LHCN-M2 (cell line): ENCODE measurements around the gene GLT8D1. TPM values are rescaled to one million over a fixed set of nuclear protein-coding genes. Genes with fewer than 3 reads are reported as not detected.
"Not testable (repeated sequence)": the region's sequence is repeated elsewhere in the genome, so short reads cannot be mapped to it uniquely, and the experiment has no call there.

ENCODE experiments used
- DNase-seq: peaks from one replicate; pipeline ENCODE4 v3.0.0-alpha.2; 2012; ENCODE audit warnings: low read depth
- polyA plus RNA-seq: library from polyadenylated mRNA; unstranded; fragments of >200 nt; gene quantifications from one replicate; pipeline ENCODE4 v1.2.1, GENCODE V29; 2012; ENCODE audit warnings: missing spikeins
- total RNA-seq: library from RNA; depleted of rRNA; stranded (reverse); fragments of >200 nt; gene quantifications from 2 replicates; pipeline ENCODE4 v1.2.3, GENCODE V29; 2014; rRNA removed

GLT8D1 gene, protein sequence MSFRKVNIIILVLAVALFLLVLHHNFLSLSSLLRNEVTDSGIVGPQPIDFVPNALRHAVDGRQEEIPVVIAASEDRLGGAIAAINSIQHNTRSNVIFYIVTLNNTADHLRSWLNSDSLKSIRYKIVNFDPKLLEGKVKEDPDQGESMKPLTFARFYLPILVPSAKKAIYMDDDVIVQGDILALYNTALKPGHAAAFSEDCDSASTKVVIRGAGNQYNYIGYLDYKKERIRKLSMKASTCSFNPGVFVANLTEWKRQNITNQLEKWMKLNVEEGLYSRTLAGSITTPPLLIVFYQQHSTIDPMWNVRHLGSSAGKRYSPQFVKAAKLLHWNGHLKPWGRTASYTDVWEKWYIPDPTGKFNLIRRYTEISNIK
- 77.3 and 85.2 TPM in 2 replicates for total RNA-seq
- polyA plus RNA-seq: 49.4 TPM

DNA sequence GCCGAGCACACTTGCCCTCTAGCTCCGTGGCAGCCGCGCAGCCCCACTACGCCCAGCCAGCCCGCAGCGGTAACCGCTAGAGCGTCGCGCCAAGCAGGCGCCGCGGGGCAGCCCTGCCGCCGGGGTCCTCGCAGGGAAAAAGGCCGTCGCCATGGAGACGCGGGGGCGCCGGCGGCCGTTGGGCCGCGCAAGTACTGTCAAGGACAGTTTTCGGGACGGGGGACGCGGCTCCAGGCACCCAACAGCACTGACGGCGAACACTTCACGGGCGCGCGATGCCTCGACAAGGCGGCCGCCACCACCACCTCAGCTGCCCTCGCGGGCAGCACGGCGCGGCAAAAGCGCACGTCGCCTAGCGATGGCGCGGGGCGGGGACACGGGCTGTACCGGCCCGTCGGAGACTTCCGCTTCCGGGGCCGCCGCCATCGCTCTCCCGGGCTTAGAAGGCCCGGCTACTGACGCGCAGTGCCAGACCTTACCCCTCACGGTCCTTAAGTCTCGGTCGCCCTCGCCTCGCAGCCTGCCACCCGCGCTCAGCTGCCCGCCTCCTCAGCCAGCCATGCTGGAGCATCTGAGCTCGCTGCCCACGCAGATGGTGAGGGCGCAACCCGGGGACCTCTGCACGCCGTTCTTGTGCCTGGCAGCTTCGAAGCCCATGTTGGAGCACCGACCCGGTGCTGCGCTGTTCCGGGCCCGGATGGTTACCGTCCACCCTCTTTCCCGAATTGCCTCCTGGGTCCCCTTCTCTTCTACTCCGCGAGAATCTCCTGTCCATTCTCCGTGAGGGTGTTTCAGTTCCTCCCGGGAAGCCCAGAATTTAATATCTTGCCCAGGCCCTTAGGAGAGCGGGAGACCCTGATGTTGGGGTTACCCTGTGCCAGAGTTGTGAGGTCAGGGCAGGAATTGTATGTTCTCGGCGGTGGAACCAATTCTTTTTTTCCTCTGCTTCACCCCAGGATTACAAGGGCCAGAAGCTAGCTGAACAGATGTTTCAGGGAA lies at the start of gene GLT8D1, which contains the start of gene SPCS1:
Gene GLT8D1, minus strand, starts transcription at position 104 of the 999 bp plus-strand sequence. CDS start 5,331 bp downstream, outside the sequence.
Gene SPCS1, plus strand, starts transcription at position 419 of the 999 bp plus-strand sequence. Its CDS starts 141 bp downstream, at position 560.
- peak; percentile 84 for DNase-seq

DNA sequence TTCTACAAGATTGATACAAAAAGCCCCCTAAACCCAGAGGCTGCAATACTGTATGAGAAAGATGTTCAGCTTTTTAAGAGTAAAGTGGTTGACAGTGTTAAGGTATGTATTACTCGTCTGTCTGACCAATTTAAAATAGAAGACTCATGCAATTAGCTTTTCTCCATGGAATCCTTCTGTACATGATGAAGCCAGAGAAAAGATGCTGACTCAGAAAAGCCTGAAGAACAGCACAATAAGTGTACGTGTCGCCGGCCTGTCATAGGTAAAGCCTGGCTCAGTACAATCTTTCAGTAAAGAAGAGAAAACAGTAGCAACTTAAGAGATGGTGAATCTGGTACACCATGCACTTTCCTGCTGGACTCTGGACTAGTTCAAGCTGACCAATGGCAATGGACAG lies 48.8 kb upstream of the GLT8D1 start:
- DNase-seq: no peak

DNA sequence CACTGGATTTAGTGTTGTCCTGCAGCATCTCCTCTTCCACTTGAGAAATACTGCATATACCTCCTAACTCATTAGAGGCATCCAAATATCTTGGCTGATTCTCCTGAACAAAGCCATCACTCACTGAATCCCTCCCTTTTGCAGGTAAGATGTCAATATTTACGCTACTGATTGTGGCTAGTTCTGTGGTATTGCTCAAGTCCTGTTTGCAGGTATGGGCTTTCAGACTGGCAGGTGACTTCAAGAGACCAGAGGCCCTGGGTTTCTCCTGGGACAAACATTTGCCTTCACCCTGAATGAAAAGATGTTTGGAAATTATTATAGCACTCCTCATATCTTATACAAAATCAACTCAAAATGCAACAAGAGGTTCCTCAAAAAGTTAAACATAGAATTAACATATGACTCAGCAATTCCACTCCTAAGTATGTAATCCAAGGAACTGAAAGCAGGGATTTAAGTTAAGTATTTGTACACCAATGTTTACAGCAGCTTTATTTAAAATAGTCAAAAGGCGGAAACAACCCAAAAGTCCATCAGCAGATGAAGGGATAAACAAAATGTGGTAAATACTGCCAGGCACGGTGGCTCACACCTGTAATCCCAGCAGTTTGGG lies 46.6 kb upstream of the GLT8D1 start:
- DNase-seq: no peak

DNA sequence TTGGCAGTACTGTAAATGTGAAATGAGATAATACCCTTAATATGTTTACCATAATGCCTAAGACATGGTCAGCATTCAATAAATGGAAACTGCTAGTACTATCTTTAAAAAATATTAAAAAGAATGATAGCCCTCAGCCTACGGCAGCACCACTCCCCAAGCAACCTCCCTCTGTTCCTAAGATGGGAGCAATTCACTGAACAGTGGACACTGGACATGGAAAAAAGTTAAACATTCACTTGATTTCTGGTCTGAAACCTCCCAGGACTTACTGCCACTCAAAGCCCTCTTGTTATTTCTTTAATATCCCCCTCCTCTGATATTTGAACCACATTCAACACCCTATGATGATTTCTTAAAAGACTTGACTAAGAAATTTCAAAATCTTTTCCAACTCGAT lies 38.1 kb upstream of the GLT8D1 start:
- DNase-seq: no peak

DNA sequence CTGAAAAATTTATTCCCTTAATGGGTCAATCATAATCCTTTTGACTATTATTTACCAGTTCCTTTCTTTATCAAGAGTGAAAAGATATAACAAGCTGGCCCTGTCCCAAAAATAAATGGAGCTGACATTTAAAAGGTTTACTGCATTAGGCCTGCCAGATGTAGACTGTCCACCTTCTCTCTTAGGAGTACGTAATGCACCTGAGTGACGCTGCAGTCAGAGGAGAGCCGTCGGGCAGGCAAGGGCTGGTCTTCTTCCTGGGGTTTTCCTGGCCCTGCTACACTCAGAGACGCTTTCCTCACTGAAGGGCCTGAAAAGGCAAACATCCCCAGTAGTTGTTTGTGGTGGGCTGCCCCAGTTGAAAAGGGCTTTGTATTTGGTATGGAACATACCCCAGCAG lies 37.6 kb upstream of the GLT8D1 start:
- DNase-seq: no peak

DNA sequence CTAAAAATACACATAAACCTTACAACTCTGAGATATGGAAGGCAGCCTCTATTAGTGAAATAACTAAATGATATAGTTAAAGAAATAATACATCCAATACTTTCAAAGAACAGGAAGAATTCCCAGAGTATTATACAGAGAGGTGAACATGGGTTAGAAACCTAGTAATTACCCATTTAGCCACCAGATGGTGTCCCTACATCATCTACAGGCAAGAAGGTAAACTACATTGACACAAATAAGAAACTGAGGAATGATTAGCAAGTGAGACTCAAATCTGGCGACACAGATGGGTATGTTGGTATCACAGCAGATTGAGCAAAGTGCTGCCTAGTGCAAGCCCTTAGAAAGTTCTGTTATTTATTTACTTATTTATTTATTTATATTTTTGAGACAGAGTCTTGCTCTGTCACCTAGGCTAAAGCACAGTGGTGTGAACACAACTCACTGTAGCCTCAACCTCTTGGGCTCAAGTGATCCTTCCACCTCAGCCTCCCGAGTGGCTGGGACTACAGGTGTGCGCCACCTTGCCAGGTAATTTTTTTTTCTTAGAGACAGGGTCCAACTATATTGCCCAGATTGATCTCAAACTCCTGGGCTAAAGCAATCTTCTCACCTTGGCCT lies 36.9 kb upstream of the GLT8D1 start:
- peak; percentile 17 for DNase-seq

DNA sequence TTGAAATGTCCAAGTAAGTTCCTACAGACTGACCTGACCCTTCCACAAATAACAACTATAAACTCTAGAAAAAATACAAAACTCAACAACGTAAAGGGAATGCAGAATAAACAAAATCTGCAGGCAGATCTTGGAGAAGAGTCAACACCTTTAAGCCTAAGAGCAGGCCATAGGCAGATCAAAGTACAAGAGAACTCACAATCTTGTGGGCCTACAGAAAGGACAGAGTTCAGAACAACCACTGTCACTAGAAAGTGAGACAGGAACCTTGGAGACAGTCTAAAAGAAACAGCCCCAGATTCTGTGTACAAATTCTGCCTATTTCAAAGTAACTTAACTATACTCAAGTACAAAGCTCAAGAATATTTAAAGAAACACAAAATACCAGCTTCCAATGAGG lies 34.1 kb upstream of the GLT8D1 start:
- DNase-seq: no peak

DNA sequence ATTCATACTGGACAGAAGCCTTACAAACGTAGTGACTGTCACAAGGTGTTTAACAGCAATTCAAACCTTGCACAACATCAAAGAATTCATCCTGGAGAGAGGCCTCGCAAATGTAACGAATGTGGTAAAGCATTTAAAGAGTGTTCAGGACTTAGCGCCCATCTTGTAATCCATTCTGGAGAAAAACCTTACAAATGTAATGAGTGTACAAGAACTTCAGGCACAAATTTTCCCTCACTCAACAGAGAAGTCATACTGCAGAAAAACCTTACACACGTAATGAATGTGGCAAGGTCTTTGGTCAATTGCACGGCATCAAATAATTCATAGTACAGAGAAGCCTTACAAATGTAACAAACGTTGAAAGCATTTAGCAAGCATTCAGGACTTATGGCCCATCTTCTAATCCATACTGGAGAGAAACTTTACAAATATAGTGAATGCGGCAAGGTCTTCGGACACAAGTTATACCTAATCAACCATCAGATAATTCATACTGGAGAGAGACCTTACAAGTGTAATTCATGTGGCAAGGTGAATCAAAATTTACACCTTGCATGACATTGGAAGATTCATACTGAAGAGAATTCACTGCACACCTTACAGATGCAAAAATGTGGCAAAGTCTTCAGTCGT lies 27.8 kb upstream of the GLT8D1 start:
- DNase-seq: no peak

DNA sequence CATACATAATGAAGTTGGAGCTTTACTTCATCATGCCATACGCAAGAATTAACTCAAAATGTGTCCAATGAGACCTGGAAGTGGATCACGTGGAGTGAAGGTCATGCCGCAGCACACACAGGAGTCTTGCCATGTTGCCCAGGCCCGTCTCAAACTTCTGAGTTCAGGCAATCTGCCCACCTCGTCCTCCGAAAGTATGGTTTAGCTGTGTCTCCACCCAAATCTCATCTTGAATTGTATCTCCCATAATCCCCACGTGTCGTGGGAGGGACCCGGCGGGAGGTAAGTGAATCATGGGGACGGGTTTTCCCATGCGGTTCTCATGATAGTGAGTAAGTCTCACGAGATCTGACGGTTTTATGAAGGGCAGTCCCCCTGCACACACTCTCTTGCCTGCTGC lies 26.0 kb upstream of the GLT8D1 start:
- no peak for DNase-seq

DNA sequence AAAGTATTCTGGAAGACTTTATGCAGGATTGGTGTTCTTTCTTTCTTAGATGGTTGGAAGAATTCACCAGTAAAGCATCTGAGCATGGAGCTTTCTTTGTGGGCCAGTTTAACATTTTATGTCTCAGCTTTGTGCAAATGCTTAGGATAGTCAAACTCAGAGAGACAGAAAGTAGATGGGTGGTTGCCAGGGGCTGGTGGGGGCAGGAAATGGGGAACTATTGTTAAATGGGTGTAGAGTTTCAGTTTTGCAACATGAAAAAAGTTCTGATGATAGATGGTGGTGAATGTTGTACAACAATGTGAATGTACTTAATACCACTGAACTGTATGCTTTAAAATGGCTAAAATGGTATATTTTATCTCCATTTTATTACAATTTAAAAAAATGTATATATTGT lies 25.1 kb upstream of the GLT8D1 start:
- DNase-seq: no peak

DNA sequence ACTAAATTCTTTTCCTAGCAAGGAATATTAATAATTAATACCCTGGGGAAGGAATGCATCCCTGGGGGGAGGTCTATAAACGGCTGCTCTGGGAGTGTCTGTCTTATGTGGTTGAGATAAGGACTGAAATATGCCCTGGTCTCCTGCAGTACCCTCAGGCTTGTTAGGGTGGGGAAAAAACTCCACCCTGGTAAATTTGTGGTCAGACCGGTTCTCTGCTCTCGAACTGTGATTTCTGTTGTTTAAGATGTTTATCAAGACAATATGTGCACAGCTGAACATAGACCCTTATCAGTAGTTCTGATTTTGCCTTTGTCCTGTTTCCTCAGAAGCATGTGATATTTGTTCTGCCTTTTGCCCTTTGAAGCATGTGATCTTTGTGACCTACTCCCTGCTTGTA lies 23.2 kb upstream of the GLT8D1 start:
- not testable (repeated sequence) for DNase-seq

DNA sequence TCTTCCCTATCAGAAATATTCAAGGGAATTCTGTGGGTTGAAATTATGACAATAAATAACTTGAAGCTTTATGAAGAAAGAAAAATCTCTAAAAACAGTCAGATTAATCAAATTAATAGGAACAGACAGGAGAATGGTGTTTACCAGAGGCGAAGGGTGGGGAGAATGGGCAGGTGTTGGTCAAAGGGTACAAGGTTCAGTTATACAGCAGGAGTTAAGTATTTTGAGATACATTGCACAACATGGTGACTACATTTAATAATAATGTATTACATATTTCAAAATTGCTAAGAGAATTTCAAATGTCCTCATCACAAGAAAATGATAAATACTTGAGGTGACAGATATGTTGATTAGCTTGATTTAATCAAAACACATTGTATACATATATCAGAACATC lies 18.9 kb upstream of the GLT8D1 start:
- DNase-seq: no peak

DNA sequence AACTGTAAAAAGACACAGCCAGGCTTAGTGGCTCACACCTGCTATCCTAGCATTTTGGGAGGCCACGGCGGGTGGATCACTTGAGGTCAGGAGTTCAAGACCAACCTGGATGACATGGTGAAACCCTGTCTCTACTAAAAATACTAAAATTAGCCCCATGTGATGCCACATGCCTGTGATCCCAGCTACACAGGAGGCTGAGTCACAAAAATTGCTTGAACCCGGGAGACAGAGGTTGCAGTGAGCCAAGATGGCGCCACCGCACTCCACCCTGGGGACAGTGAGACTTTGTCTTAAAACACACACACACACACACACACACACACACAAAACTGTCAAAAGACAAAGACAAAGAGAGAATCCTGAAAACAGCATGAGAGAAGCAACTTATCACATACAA lies 18.3 kb upstream of the GLT8D1 start:
- no peak for DNase-seq

DNA sequence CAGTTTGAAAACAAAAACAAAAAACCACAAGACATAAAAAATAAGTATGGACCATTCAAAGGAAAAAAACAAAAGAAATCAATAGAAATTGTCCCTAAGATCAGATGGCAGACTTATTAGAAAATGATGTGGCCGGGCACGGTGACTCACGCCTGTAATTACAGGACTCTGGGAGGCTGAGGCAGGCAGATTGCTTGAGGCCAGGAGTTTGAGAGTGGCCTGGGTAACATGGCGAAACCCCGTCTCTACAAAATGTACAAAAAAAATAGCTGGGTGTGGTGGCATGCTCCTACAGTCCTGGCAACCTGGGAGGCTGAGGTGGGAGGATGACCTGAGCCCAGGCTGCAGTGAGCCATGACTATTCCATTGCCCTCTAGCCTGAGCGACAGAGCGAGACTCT lies 16.9 kb upstream of the GLT8D1 start:
- DNase-seq: no peak

DNA sequence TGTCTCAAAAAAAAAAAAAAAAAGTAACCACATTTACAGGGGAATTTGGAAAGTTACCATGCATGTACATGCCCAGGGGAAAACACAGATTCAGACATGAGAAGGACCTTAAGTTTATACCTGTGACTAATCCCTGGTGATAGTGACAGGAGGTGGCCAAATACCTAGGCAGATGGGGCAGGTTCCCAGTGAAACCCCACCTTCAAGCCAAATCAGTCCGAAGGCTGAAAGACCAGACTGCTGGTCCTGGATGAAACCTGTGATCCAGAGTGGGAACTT lies 16.1 kb upstream of the GLT8D1 start:
- no peak for DNase-seq

DNA sequence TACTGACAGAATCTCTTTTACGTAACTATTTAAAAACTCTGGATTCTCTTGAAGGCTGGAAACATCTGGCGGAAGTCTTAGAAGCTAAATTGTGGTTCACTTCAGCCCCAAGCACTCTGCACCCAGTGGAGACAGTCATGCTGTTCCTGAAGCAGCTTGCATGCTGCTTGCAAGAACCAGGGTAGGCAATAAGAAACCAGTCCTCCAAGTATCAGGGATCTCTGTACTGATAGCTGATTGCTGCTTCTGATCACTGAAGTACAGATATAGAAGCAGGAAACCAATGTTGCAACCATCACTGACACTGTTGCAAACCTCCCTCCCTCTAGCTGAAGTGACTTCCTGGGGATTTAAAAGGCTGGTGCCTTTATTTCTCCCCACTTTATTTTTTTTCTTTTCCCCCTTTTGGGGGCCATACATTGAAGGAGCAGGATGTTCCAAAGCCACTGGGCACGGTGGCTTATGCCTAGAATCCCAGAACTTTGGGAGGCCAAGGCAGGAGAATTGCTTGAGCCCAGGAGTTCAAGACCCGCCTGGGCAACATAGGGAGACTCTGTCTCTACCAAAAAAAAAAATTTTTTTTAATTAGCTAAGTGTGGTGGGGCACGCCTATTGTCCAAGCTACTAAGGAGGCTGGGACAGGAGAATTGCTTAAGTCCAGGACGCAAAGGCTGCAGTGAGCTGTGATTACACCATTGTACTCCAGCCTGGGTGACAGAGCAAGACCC lies 15.6 kb upstream of the GLT8D1 start:
- DNase-seq: no peak

DNA sequence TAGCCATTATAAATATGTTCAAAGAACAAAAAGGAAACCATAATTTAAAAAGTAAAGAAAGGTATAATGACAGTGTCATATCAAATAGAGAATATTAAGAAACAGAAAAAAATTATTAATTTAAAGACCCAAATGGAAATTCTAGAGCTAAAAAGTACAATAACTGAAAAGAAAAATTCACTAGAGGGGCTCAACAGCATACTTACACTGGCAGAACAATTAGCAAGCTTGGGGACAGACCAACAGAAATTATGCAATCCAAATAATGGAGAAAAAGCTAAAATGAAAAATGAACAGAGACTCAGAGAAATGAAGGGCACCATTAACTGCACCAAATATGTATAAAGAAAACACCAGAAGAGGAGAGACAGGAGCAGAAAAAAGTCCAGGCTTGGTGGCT lies 14.0 kb upstream of the GLT8D1 start:
- no peak for DNase-seq

DNA sequence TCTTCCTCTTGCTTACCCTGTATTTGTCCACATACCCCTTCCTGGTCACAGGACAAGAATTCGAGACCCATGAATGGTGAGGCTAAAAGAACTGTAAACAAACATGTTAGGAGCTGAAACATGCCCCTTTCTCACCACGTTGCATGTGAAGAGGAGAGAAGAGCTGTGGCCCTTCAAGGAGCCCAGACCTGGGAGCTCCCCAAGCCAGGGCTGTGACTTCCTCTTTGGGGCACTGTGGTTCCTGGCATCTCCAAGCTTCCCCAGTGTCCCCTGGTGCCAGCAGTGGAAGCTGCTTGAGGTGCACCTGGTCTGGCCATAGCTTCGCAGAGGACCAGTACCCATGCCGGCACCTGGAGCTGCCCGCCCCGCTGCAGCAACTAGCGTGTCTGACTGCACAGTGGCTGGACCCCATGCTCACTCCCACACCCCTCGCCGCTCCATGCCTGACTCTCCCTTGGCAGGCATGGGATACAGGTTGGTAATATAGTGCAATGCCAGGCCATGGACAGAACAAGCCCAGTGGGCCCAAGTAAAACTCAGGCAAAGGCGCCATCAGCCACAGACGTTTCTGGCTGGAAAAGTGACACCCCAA lies 10.2 kb upstream of the GLT8D1 start:
- no peak for DNase-seq

DNA sequence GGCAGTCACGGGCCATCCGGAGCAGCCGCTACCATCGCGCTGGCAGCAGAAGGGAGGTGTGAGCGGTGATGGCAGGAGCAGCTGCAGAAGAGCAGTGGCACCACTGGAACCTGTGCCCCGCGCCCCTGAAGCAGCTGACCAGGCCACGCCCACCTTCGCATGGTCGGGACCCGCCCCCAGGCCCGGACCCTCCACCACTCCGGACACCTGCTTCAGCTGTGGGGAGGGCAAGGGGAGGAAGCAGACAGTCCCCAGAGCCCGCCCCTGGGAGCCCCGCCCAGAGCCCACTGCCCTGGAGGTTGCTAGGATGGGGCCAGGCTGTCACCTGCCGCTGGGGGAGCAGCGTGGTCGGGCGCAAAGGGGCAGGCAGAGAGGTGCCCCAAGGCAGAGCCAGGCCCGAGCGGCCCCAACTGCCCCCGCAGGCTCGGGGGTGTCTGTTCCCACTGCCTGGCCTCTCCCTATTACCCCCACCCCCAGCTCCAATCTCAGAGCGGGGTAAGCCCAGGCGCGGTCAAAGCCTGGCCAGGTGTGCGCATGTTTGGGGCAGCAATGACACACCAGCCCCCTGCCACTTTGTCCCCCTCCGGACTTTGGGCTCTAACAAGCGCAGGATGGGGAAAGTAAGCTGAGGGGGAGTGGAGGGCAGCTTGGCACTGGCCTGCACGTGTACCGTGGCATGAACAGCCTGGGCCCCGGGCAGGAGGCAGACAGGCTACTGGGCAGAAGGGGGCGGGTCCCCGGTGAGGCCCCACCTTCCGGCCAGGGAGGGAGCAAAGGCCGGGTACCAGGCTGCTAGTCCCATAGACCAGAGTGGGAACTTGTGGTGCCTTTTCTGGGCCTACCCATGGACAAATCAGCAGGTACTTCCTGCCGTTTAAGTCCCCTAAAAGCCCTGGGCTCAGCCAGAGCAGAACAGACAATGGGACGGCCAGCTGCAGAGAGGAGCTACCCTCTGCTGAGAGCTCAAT lies 9.0 kb upstream of the GLT8D1 start:
- DNase-seq: no peak
